GM18861 (cell line): ENCODE measurements around the gene PRLR.

Experiments used
- ATAC-seq: cut with Tn5 transposase; IDR thresholded peaks from one replicate; pipeline ENCODE4 v1.9.1; 2021; ENCODE audit not compliant: unreplicated experiment

The PRLR gene

GRCh38 chr5:35009657-35010056 lies 220.6 kb downstream of the PRLR start:
- no peak for ATAC-seq

GRCh38 chr5:35009019-35009418 lies 221.3 kb downstream of the PRLR start:
- no peak for ATAC-seq

- ATAC-seq = no peak
Measured at GRCh38 chr5:35004771-35005170, 225.5 kb downstream of the PRLR start.

GRCh38 chr5:35004200-35004599 lies 226.1 kb downstream of the PRLR start:
- no peak for ATAC-seq

- ATAC-seq = peak; percentile 53
Measured at GRCh38 chr5:35003018-35003957, 227.0 kb downstream of the PRLR start.

- no peak for ATAC-seq
Measured at GRCh38 chr5:35002459-35002858, 227.8 kb downstream of the PRLR start.

GRCh38 chr5:35001842-35002241 lies 228.4 kb downstream of the PRLR start:
- no peak for ATAC-seq
